EL (cell line): ENCODE results near the gene KLHL4.
"Not testable (repeated sequence)": the region's sequence is repeated elsewhere in the genome, so short reads cannot be mapped to it uniquely, and the experiment has no call there.

ENCODE experiments used
- DNase-seq: peaks from one replicate; pipeline ENCODE4 v3.0.0-alpha.2; 2016

KLHL4 gene

GRCh38 chrX:87517571-87518141 is at the start of gene KLHL4:
KLHL4 (plus strand) TSS chrX:87517802; CDS start chrX:87517894, 92 bp downstream.
- DNase-seq, result no peak

- no peak for DNase-seq
Measured at GRCh38 chrX:87468941-87469340, 48.7 kb upstream of the KLHL4 start.

- DNase-seq, result no peak
Measured at GRCh38 chrX:87475793-87476192, 41.8 kb upstream of the KLHL4 start.

- DNase-seq, result not testable (repeated sequence)
Measured at GRCh38 chrX:87478703-87479102, 38.9 kb upstream of the KLHL4 start.

GRCh38 chrX:87489071-87489470 is 28.5 kb upstream of the KLHL4 start:
- DNase-seq, result no peak

- DNase-seq, result no peak
Measured at GRCh38 chrX:87515836-87516235, 1.8 kb upstream of the KLHL4 start.

- DNase-seq, result no peak
Measured at GRCh38 chrX:87516717-87517121, 883 bp upstream of the KLHL4 start.

GRCh38 chrX:87518504-87518903 is 902 bp downstream of the KLHL4 start:
- DNase-seq, result no peak

- no peak for DNase-seq
Measured at GRCh38 chrX:87525771-87526229, 8.2 kb downstream of the KLHL4 start.

- DNase-seq, result no peak
Measured at GRCh38 chrX:87526281-87526680, 8.7 kb downstream of the KLHL4 start.

GRCh38 chrX:87528487-87528886 is 10.9 kb downstream of the KLHL4 start:
- no peak for DNase-seq

GRCh38 chrX:87571964-87572363 is 54.4 kb downstream of the KLHL4 start:
- no peak for DNase-seq

GRCh38 chrX:87572901-87573300 is 55.3 kb downstream of the KLHL4 start:
- no peak for DNase-seq

GRCh38 chrX:87578978-87579377 is 61.4 kb downstream of the KLHL4 start:
- DNase-seq, result no peak

- no peak for DNase-seq
Measured at GRCh38 chrX:87580862-87581261, 63.3 kb downstream of the KLHL4 start.

GRCh38 chrX:87582453-87582852 is 64.9 kb downstream of the KLHL4 start:
- DNase-seq, result no peak

- DNase-seq, result no peak
Measured at GRCh38 chrX:87583679-87584078, 66.1 kb downstream of the KLHL4 start.

GRCh38 chrX:87616371-87616770 is 98.8 kb downstream of the KLHL4 start:
- no peak for DNase-seq

GRCh38 chrX:87621697-87622096 is 104.1 kb downstream of the KLHL4 start:
- no peak for DNase-seq

- DNase-seq, result no peak
Measured at GRCh38 chrX:87626996-87627395, 109.4 kb downstream of the KLHL4 start.

GRCh38 chrX:87634361-87634760 is 116.8 kb downstream of the KLHL4 start:
- DNase-seq, result no peak

- DNase-seq, result no peak
Measured at GRCh38 chrX:87636533-87636932, 118.9 kb downstream of the KLHL4 start.

GRCh38 chrX:87641439-87641838 is 123.8 kb downstream of the KLHL4 start:
- not testable (repeated sequence) for DNase-seq

- no peak for DNase-seq
Measured at GRCh38 chrX:87661761-87662160, 144.2 kb downstream of the KLHL4 start.

- DNase-seq, result no peak
Measured at GRCh38 chrX:87663421-87663820, 145.8 kb downstream of the KLHL4 start.
